NCI-H2107 treated with DMSO at 0.1 percent for 48 hours (cell line): ENCODE data around the gene AFAP1L2.

Experiments
- DNase-seq: peaks from one replicate; lab custom pipeline; 2025; ENCODE audit not compliant: unreplicated experiment; lab: John Stamatoyannopoulos, UW

Gene AFAP1L2

DNA sequence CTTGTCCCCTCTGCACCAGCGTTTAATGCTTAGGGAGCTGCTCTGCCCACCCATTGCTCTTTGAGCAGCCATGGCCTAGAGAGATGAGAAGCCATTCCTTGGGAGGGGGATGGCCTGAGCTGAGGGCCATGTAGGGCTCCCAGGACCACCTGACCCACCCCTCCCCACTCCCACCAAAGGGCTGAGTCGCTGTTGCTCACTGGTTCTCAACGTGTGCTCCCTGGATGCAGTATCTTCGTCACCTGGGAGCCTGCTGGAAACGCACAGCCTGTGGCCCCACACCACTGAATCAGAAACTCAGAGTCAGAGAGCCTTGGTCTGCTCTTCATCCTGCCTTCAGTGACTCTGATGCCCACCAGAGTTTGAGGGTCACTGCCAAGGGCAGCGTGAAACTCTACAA, 128.2 kb downstream of the AFAP1L2 start:
- no peak for DNase-seq

DNA sequence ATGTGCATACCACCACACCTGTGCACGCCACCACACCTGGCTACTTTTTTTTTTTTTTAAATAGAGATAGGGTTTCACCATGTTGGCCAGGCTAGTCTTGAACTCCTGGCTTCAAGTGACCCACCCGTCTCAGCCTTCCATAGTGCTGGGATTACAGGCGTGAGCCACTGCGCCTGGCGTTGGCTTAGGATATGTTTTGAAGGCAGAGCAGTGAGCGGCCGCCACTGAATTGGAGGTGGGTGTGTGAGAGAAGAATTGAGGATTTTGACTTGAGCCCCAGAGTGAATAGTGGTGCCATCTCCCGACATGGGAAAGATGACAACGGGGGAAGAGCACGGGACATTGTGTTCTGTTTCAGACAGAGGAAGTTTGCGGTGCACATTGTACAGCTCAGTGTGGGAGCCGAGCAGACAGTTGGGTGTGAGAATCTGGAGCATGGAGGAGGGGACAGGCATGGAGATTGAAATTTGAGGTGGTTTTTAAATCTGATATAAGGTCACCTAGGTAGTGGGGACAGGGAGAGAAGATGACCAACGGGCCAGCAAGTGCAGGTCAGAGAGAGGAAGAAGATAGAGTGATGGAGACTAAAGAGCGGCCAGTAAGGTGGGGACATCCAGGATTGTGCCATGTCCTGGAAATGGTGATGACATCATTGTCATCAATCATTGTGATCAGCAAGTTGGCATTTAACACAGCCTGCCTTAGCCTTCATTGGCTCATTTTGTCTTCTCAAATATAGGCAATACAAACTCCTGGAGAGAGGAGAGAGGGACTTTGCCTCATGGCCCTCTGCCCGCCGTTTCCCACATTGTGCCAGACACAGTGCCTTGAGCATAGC, 129.5 kb downstream of the AFAP1L2 start:
- DNase-seq: no peak

DNA sequence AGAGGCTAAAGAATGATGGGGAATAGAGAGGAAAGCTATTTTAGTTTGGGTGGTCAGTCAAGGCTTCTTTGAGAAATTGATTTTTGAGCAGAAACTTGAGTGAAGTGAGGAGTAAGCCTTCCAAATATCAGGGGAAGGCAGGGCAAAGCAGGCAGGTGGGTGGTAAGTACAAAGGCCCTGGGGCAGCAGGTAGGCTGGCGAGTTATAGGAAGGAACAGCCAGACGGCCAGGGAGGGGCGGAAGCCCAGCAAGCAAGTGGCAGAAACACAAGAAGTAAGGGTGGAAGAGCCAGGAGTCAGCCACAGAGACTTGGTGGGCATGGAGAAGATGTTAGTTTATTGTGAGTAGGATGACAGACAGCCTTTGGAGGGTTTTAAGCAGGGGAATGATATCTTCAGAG, 130.4 kb downstream of the AFAP1L2 start:
- no peak for DNase-seq

DNA sequence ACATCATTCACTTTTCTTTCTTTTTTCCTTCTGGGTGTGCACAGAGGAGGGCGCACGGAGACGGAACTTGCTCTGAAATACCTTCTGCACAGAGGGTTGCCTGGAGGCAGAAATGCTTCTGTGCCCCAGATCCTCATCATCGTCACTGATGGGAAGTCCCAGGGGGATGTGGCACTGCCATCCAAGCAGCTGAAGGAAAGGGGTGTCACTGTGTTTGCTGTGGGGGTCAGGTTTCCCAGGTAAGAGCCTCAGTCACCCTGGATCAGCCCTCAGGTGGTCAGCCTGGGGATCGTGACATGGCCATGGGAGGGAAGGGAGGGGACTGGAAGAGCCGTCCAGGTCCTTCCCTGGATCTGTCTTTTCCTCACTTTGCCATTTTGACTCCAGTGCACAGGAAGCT, 131.6 kb downstream of the AFAP1L2 start:
- no peak for DNase-seq

DNA sequence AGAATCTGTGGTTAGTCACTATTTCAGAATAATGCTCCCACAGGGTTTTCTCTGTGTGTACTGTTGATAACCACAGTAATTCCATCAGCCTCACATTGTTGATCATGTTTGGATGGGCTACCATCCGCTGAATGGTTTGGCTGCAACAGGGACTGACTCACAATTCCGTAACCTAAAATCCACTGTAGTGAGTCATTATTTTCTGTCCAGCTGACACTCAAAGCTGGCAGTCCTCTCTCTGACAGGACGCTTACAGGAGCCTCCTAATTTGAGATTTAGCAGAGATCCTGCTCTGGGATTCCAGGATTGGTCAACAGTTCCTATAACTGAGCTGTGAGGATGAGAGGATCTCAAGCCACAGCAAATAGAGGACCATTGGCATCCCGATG, 132.5 kb downstream of the AFAP1L2 start:
- no peak for DNase-seq

DNA sequence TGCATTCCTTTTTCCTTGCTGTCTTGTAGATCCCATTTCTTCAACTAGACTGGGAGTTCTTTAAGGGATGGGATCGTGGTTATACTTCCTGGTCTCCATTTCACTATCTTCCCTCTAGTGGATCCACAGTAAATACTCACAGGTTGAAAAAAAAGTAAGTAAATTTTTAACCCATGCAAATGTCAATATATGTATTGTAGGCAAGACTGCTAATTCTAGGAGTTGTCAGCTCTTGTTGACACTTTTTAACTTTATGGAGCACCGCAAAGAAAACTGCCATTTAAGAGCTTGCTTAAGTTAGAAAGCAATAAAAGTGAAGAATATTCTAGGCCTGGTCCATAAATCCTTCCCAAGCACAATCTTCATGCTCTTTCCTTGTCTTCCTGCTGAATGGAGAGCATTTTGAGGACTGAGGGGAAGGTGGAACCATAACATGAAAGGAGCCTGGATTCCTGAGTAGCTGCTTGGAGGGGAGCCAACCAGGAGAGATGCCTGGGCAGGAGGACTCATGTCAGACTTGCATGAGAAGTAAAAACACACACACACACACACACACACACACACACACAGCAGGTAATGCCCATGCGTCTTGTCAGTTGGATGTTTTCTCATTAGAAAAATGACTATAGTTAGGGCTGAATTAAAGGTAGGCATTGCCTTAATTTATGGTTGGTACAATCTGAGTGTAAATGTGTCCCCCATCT, 133.1 kb downstream of the AFAP1L2 start:
- no peak for DNase-seq

DNA sequence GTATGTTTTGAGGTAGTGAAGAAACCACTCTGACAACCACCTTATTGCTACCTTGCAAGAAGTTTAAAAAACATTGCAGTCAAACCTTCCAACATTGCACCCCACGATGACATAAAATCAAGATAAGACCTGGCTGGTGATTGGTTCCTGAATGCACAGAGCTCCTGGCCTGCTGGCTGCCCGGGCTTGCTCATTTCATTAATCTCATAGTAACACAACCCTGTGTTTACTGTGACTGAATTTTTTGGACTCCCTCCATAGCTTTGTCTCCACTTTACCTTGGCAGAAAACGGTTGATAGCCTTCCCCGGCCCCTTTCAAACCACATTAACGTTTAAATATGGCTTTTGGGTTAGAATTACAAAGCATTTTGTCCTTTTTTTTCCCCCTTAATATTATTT, 137.8 kb downstream of the AFAP1L2 start:
- peak; percentile 17 for DNase-seq

DNA sequence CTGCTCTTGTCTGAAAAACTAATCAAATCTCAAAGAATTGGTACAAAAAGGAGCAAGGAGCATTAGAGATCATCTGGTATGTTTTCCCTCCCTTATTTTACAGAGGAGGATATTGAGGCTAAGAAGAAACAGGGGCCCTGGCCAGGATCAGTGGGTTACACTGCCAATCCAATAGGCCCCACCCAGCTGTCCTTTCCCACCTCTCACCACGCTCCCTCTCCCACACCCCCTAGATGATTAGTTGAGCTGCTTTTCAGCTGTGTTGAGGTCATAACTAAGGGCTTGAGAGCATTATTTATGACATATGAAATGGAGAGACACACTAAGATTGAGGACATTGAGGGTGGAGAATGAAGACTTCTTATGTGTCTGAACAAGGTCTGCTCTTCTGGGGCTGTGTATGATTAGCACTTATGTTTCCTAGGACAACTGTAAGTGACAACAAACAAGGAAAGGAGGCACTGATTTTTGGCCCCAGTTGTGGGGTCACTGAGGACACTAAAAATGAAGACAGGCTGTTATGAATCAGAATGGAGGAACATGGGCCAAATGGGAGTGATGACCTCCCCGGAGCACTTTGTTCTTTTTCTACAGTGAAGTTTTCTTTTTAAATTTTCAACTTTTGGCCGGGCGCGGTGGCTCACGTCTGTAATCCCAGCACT, 138.8 kb downstream of the AFAP1L2 start:
- no peak for DNase-seq

DNA sequence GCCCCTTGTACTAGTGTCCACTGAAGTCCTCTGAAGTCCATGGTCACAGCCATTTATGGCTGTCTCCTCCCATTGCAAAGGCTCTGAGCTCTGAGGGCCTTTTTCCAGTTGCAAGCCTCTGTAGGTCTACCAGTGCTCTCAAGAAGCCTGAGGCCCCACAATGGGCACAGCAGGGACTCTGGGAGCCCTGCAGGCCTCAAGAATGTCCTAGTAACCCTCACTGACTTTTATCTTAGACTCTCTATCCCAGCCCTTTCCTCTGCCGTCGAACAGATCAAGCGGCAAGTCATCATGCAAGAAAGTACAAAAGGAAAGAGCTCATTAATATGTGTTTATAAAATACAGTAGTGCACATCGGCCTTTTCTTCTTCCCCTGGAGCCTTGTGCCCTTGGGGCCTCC, 141.8 kb downstream of the AFAP1L2 start:
- no peak for DNase-seq

DNA sequence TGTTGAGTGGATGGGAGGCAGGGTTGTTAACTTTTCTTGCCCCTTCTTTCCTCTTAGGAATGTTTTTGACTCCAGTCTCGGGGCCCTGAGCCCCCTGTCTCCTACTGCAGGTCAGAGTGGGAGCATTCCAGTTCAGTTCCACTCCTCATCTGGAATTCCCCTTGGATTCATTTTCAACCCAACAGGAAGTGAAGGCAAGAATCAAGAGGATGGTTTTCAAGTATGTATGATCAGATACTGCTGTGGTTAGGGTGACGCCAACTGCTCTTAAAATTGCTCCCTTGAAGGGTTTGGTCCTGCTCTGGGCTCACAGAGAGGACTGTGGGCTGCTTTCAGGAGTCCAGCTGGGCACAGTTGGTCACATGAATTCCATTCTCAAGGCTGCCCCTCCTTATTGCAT, 143.2 kb downstream of the AFAP1L2 start:
- no peak for DNase-seq

DNA sequence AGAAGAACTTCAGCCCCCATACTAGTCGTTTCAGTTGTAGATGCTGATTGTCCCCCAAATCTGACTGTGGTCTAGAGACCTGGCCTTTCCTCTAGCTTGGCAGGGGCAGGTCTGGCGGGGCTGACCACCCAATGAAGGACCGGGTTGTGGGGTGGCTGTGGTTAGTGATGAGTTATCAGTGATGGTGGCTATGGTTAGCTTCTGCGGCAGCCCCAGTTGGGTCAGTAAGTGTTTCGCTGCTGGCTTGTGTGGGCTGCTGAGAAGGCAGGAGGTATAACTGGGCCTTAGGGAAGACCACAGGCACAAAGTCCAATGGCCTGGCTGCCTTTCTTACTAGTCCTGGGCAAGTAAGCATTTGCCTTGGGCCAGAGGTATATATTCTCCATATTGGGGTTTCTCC, 143.9 kb downstream of the AFAP1L2 start:
- no peak for DNase-seq

DNA sequence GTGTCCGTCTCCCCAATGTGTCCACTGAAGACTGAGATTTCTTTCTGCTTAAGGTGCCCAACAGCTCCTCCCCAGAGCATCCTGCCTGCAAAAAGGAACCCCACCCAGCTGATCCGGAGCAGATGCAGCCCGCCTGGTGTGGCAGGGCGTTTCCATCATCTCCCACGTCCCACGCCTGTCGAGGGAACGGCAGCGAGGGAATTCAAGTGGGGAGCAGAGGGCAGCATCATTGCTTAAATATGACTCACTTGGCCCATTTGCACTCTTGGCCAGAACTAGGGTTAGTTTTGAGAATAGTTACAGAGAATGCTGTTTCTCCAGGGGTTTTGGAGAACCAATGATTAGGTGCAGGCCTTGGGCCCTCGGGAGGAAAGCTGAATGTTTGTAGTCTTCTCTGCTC, 144.5 kb downstream of the AFAP1L2 start:
- no peak for DNase-seq

DNA sequence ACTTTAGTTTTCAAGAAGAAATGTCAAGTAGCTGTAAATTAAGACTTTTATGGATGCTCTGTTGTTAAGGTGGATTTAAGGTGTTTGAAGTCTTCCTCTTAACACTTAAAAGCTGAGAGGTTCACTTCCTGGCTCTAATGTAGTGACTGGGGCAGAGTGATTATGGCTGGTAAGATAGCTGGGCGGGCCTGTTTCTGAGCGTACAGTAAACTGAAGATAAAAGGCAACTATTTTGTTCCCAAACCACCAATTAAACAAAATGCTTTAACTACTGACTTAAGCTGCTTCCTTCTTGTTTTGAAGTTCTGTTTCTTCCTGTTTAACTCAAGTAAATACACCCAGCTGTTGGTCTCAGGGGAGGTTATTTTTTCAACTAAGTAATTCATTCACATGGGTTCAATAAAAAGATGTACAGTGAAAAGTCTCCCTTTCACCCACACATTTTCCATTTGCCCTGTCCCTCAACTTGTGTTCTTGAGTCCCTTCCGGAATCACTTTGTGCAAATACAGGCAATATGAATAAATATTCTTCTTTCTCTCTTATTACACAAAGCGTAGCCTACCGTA, 145.9 kb downstream of the AFAP1L2 start:
- no peak for DNase-seq

DNA sequence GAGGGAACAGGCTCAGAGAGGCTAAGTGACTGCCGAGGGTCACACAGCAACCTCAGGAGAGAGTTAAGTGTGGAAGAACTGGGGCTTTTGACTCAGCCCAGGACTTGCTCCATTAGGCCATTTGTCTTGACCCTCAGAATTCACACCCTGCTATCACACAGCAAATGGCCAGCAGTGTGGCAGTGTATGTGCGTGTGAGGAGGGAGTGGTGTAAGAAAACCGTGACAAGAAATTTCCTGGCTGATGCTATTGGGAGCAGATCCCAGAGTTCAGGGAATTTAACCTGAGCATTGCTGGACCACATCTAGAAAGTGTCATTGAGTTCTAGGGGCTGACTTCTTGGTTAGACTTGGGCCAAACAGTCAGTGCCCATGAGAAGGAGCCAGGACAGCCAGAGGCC, 146.8 kb downstream of the AFAP1L2 start:
- DNase-seq: no peak

DNA sequence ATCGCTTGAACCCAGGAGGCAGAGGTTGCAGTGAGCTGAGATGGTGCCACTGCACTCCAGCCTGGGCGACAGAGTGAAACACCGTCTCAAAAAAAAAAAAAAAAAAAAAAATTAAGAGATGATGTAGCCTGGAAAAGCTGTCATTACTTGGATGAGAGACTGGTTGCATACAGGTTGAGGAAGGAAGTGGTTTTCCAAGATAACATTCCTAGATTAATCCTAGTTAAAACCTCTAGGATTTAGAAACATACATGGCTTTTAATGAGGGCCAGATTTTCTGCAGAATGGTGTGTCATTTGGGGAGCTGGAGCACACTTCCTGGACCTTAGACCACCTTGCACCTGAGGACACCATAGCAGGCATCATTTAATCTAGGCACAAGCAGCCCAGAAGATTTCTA, 147.5 kb downstream of the AFAP1L2 start:
- no peak for DNase-seq

DNA sequence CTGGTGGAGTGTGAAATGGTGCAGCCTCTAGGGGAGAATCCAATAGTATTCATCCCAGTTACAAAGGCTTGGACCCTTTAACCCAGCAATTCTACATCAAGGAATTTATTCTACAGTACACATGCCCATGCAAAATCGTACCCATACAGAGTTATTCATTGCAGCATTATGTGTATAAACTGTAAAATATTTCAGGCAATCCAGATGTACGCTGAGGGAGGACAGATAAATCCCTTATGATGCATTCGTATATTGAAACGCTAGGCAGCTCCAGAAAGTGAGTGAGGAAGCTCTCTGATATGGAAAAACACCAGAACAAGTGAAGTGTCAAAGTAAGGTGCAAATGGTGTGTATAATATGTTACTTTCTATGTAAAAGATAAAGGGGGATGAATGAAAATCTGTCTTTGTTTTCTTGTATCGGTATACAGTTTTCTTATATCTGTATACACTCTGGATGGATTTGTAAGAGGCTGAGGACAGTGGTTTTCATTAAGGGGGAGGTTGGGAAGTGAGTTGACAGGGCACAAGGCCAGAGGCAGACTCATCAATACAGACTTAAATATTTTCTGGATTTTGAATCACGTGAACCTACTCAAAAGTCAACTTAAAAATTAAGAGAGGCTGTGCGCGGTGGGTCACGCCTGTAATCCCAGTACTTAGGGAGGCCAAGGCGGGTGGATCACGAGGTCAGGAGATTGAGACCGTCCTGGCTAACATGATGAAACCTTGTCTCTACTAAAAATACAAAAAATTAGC, 148.1 kb downstream of the AFAP1L2 start:
- DNase-seq: no peak

DNA sequence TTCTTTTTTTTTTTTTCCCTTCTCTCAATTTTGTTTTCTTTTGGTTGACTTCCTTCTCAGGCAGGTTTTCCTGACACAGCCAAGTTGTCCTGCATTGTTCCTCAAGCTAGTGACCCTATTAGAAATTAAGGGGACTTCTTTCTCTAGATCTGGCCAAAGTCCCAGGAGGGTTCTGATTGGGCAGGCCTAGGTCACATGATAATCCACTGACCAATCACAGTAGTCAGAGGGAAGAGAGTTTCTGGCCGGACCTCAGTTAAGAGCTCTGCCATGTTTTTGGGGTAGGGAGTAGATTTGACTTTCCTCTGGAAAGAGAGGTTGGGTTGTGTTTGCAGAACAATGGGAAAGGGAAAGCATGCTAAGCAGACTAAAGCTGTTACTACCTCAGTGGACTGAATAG, 149.1 kb downstream of the AFAP1L2 start:
- DNase-seq: no peak

DNA sequence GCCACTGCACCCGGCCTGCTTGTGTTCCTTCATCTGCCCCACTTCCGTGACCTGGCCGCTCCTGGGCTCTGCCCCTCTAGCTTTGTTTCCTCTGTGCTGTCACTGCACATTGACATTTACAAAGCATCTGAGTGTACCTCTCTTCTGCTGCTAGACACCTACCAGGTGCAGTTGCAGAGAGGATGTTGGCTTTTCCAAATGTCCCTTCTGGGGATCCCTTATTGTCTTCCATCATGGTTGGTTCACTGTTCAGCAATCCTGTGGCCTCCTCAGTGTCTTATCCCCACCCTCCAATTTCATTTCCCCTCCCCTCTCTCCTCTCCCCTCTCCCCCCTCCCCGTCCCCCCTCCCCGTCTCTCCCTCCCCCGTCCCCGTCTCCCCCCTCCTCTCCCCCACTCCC, 151.4 kb downstream of the AFAP1L2 start:
- DNase-seq: no peak

DNA sequence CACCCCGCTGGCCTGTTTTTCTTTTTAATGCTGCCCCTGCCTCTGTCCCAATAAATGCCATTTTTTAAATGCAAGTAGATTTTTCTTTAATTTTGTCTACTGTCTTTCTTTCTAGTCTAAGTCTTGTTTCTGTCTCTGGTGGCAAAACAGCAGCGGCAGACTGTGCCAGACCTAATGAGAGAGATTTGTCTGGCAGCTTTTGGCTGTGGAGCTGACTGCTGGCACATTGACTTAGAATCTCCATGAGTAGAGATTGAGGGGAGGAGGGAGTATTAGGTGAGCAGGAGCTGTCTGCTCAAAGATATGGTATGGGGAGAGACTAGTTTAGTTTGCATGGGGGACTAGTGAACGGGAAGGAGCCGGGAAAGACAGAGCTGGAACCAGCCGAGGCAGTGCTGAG, 152.2 kb downstream of the AFAP1L2 start:
- no peak for DNase-seq

DNA sequence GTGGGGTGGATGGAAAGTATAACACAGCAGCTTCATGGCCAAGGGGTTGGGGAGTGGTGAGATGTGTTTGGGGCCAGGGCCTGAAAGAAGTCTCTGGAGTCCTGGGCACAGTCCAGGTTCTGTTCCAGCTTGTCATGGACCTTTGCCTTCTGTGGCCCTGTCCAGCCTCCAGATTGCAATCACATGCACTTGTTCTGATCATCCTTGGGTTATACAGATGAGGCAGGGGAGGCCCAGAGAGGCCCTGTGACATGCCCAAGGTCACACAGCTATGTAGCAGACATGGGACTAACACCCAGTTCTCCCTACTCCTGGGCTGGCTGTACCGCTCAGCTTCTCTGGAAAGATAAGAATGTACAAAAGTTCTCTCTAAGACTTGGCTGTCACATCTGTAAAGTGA, 153.6 kb downstream of the AFAP1L2 start:
- DNase-seq: no peak

DNA sequence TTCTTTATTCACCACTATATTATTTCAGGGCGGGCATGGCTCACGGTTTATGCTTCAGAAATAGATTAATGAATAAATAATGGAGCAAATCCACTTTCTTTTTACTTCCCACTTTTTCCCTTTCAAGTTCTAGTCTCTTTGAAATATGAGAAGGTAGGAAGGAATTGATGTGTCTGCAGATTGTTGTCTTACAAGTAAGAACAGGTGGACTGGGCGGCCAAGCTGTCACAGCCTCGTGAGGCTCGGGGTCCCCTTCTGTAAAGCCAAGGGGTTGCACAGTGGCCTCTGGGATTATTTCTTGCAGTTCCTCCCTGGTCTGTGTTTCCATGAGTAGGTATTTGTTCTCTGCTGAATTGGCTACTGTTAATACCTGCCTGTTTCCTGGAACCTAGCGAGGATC, 154.1 kb downstream of the AFAP1L2 start:
- DNase-seq: no peak
